KOPT-K1 (cell line): ENCODE data around the gene PLCH2.

ENCODE experiments used
- H3K27ac ChIP-seq: fragments of 200-600 bp; sonication (generic); 2 replicates; pipeline ENCODE4 v1.5.1; 2016; ENCODE audit warnings: antibody characterized with exemption, mild to moderate bottlenecking, low read depth, low read length; ENCODE audit not compliant: poor library complexity, severe bottlenecking
- H3K36me3 ChIP-seq: fragments of 200-600 bp; sonication (generic); 2 replicates; pipeline ENCODE4 v1.5.1; 2017; ENCODE audit warnings: antibody characterized with exemption, mild to moderate bottlenecking, low read length, moderate library complexity; ENCODE audit not compliant: insufficient read depth
- H3K9me3 ChIP-seq: fragments of 200-600 bp; sonication (generic); 2 replicates; pipeline ENCODE4 v1.5.1; 2017; ENCODE audit warnings: antibody characterized with exemption, low read length, mild to moderate bottlenecking; ENCODE audit not compliant: insufficient read depth, poor library complexity, severe bottlenecking

PLCH2 gene

GRCh38 chr1:2501820-2502119 lies 25.7 kb downstream of the PLCH2 start:
- Histone ChIP-seq H3K27ac (no peak overlapping the region), H3K36me3 (no peaks in the 10 kb centered on the region), H3K9me3 (no peaks in the 10 kb centered on the region)

- Histone ChIP-seq H3K36me3 (peaks cover 4% of the 10 kb centered on the region; the same call in 1 of the 2 replicates), H3K9me3 (no peaks in the 10 kb centered on the region), H3K27ac (no peak overlapping the region)
Measured at GRCh38 chr1:2502210-2502609, 26.1 kb downstream of the PLCH2 start.

DNA sequence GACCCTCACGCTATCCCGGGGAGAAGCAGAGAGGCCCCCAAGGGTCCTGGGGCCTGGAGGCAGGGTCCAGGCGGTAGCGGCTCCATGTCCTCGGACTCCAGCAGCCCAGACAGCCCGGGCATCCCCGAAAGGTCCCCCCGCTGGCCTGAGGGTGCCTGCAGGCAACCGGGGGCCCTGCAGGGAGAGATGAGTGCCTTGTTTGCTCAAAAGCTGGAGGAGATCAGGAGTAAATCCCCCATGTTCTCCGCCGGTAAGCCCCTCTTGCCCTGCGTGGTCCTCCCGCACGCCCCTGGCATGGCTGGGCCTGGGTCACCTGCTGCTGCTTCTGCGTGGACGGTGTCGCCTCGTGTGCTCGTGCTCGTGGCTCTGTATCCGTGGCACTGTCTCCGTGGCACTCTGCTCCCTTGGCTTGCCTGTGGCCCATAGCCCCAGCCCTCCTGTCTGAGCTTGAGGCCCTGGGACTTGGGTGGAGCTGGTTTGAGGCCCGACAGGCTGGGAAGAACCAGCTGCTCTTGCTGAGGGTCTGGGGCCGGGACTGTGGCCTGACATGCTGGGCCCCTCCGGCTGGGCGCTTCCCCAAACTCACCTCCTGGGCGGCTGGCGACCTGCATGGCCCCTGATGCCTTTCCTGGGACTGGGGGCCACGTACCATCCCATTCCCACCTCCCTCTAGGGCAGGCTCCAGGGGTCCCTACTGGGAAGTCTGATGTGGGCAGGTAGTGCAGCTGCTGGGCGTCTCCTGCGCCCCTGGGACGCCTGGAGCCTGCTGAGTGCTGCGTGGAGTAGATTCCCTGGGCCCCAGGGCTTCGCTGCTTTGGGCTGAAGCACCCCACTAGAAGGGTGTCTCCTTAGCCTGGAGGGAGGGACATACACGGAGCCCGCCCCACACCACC lies 26.8 kb downstream of the PLCH2 start:
- no peaks in the 10 kb centered on the region for H3K9me3 ChIP-seq
- peaks cover 11% of the 10 kb centered on the region for H3K36me3 ChIP-seq
- H3K27ac ChIP-seq = no peak overlapping the region

GRCh38 chr1:2503554-2504224 lies 27.6 kb downstream of the PLCH2 start:
- H3K36me3 ChIP-seq = peaks cover 18% of the 10 kb centered on the region
- H3K27ac ChIP-seq = no peak overlapping the region
- H3K9me3 ChIP-seq = no peaks in the 10 kb centered on the region

DNA sequence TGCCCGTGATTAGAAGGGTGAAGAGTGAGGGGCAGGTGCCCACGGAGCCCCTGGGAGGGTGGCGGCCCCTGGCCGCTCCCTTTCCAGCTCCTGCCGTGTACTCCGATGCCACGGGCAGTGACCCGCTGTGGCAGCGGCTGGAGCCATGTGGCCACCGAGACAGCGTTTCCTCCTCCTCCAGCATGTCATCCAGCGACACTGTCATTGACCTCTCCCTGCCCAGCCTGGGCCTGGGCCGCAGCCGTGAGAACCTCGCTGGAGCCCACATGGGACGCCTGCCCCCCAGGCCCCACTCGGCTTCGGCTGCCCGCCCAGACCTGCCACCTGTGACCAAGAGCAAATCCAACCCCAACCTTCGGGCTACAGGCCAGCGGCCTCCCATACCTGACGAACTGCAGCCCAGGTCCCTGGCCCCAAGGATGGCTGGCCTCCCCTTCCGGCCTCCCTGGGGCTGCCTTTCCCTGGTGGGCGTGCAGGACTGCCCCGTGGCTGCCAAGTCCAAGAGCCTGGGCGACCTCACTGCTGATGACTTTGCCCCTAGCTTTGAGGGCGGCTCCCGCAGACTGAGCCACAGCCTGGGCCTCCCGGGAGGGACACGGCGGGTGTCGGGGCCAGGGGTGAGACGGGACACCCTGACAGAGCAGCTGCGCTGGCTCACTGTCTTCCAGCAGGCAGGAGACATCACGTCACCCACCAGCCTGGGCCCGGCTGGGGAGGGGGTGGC lies 28.3 kb downstream of the PLCH2 start:
- Histone ChIP-seq H3K9me3 (no peaks in the 10 kb centered on the region), H3K36me3 (peaks cover 25% of the 10 kb centered on the region), H3K27ac (no peak overlapping the region)

GRCh38 chr1:2504949-2505272 lies 28.8 kb downstream of the PLCH2 start:
- peaks cover 30% of the 10 kb centered on the region for H3K36me3 ChIP-seq
- H3K9me3 ChIP-seq = no peaks in the 10 kb centered on the region
- no peak overlapping the region for H3K27ac ChIP-seq

DNA sequence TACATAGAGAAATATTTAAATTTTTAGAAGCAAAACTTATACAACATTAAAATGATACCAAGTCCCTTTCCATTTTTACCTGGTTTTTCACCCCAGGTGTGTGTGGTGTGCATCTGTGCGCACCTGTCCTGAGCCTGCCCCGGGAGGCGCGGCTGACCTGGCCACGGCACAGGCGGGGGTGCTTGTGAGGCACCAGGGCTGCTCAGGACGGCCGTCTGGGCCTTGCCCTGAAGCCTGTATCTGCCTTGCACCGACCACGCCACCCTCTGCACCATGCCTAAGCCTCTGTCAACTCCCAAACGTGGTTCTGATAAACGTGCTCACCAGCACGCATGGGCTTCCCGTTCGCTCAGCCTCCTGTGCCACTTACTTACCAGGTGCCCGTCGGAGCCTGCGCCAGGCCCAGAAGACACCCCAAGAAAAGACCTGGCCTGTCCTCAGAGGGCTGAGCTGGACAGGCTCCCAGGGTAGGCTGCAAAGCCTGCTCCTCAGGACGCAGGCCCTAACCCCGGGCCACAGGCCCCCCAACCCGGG lies 29.4 kb downstream of the PLCH2 start:
- no peak overlapping the region for H3K27ac ChIP-seq
- peaks cover 37% of the 10 kb centered on the region for H3K36me3 ChIP-seq
- no peaks in the 10 kb centered on the region for H3K9me3 ChIP-seq

DNA sequence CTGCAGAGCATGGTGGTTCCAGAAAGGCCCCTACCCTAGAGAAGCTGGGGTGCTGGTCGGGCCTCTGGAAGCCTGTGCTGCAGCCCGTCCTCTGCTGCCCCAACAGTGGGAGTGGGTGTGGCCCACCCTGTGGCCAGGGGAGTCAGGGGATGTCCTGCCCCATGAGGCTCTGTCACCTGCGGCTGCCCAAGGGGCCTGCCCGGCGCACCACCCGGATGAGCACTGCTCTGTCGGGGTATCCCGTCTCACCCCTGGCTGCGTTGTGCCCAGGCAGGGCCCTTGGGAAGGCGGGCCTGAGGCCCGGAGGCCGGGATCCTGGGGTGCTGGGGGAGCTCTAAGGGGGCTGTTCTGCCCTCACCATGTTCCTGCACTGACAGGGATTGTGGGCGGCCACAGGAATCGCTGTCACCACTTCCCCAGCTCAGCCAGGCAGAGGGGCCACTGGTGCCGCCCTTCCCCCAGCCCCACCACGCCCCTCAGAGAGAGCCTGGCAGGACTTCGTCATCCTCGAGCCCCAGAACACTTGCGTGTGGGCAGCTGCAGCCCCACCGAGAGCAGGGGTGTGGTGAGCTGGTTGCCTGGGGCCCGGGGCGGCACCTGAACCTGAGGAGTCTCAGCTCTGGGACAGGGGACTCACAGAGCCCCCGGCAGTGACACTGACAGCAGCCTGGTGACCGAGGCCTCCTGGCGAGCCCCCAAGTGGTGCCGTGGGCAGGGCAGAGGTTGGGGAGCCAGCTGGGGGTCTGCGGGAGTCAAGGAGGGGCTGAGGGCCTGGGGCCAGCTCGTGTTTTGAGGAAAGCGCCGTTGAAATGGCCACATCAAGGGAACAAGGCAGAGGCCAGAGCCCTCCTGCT lies 30.1 kb downstream of the PLCH2 start:
- H3K27ac ChIP-seq = no peak overlapping the region
- no peaks in the 10 kb centered on the region for H3K9me3 ChIP-seq
- H3K36me3 ChIP-seq = peaks cover 44% of the 10 kb centered on the region

- H3K27ac ChIP-seq = no peak overlapping the region
- peaks cover 52% of the 10 kb centered on the region for H3K36me3 ChIP-seq
- no peaks in the 10 kb centered on the region for H3K9me3 ChIP-seq
Measured at GRCh38 chr1:2506901-2507565, 30.9 kb downstream of the PLCH2 start.

GRCh38 chr1:2507744-2508155 lies 31.7 kb downstream of the PLCH2 start:
- no peaks in the 10 kb centered on the region for H3K9me3 ChIP-seq
- H3K36me3 ChIP-seq = peaks cover 59% of the 10 kb centered on the region
- no peak overlapping the region for H3K27ac ChIP-seq

DNA sequence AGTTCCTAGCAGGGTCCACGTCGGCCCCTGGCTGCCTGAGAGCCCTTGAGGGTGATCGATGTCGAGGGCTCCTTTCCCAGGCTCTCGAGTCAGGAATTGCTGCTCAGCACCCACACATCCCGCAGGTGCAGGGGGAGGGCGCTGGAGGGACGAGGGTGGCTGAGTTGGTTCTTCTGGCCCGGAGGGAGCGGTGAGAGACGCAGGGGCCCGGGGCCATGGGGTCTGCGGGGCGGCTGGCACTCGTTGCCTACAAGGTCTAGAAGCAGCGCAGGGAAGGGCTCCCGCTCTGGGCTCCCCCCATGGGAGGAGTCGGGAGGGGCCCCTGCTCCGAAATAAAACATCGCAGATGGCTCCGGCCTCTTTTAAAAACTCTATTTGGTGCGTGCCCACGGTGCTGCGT lies 32.1 kb downstream of the PLCH2 start:
- Histone ChIP-seq H3K36me3 (peaks cover 63% of the 10 kb centered on the region), H3K9me3 (no peaks in the 10 kb centered on the region), H3K27ac (no peak overlapping the region)

- Histone ChIP-seq H3K9me3 (no peaks in the 10 kb centered on the region), H3K36me3 (peaks cover 69% of the 10 kb centered on the region), H3K27ac (no peak overlapping the region)
Measured at GRCh38 chr1:2508751-2509150, 32.7 kb downstream of the PLCH2 start.

GRCh38 chr1:2509589-2509988 lies 33.5 kb downstream of the PLCH2 start:
- Histone ChIP-seq H3K36me3 (peaks cover 75% of the 10 kb centered on the region), H3K27ac (no peak overlapping the region), H3K9me3 (no peaks in the 10 kb centered on the region)
